Natural killer cell (primary cell): ENCODE data around the gene NECAB2. TPM values are rescaled to one million over a fixed set of nuclear protein-coding genes. Genes with fewer than 3 reads are reported as not detected.
"Not testable (repeated sequence)": the region's sequence is repeated elsewhere in the genome, so short reads cannot be mapped to it uniquely, and the experiment has no call there.

Source experiments
- ATAC-seq, 3 donors: fragments of 150-1000 bp in 2 of 3; fragments of 200-7000 bp in 1 of 3; cut with Tn5 transposase; 1 replicate in 1 of 3; 2 replicates in 2 of 3; pipeline ENCODE4 v1.10.0; 2021; ENCODE audit warnings: mild to moderate bottlenecking in 2 of 3, moderate library complexity in 2 of 3
- DNase-seq, 2 donors: peaks; one replicate each; pipeline versions ENCODE4 v3.0.0 to v3.0.0-alpha.2; 2013 to 2021; ENCODE audit warnings: mixed read lengths in 1 of 2
- H3K27ac ChIP-seq: one replicate; pipeline ENCODE4 v1.5.1; 2013; ENCODE audit warnings: mild to moderate bottlenecking, low read length
- H3K27me3 ChIP-seq: one replicate; pipeline ENCODE4 v1.6.1; 2013; ENCODE audit warnings: low read length; ENCODE audit not compliant: control insufficient read depth, insufficient read depth
- H3K36me3 ChIP-seq: one replicate; pipeline ENCODE4 v1.6.1; 2013; ENCODE audit warnings: low read length; ENCODE audit not compliant: control insufficient read depth, insufficient read depth
- H3K4me1 ChIP-seq: one replicate; pipeline ENCODE4 v1.6.1; 2013; ENCODE audit warnings: low read length; ENCODE audit not compliant: control insufficient read depth, insufficient read depth
- H3K4me3 ChIP-seq: one replicate; pipeline ENCODE4 v1.5.1; 2013; ENCODE audit warnings: low read length
- H3K9me3 ChIP-seq: one replicate; pipeline ENCODE4 v1.6.1; 2013; ENCODE audit warnings: low read length; ENCODE audit not compliant: control insufficient read depth, insufficient read depth
- H3K27ac Mint-ChIP-seq, 2 donors: one replicate each; pipeline ENCODE4 v1.8.0; 2022; ENCODE audit warnings: mild to moderate bottlenecking in 2 of 2, mixed read lengths in 2 of 2, moderate library complexity in 1 of 2
- H3K27me3 Mint-ChIP-seq, 2 donors: one replicate each; pipeline ENCODE4 v1.8.0; 2022; ENCODE audit warnings: low read depth in 2 of 2, mixed read lengths in 2 of 2
- H3K36me3 Mint-ChIP-seq: one replicate; pipeline ENCODE4 v1.8.0; 2022; ENCODE audit warnings: mixed read lengths
- H3K4me1 Mint-ChIP-seq, 2 donors: one replicate each; pipeline ENCODE4 v1.8.0; 2022; ENCODE audit warnings: mixed read lengths in 2 of 2
- H3K4me3 Mint-ChIP-seq: one replicate; pipeline ENCODE4 v1.8.0; 2022; ENCODE audit warnings: mild to moderate bottlenecking, moderate library complexity, mixed read lengths
- H3K9me3 Mint-ChIP-seq, 2 donors: one replicate each; pipeline ENCODE4 v1.8.0; 2022; ENCODE audit warnings: mixed read lengths in 2 of 2
- CTCF ChIP-seq: fragments of 200-600 bp; IDR thresholded peaks from one replicate; pipeline ENCODE4 v1.8.0; 2022; ENCODE audit warnings: antibody characterized with exemption
- WGBS: methylation state at CpG from one replicate; pipeline ENCODE4 v1.1.7; 2013; ENCODE audit warnings: missing lambda C conversion rate; ENCODE audit not compliant: insufficient coverage; 5-methylcytosine and 5-hydroxymethylcytosine counted together
- intact Hi-C: fragments of 100-400 bp; cut with micrococcal nuclease; formaldehyde crosslinking; loops from one replicate; pipeline ENCODE4 v1.14.2; 2022
- total RNA-seq, 4 donors: library from RNA; stranded (reverse); fragments of 120-200 nt in 1 of 4; gene quantifications; one replicate each; pipeline versions ENCODE4 v1.2.3 to v1.2.4, GENCODE V29; 2013 to 2022

Gene NECAB2
- total RNA-seq, 3 donors from 2014 or later (not counting 1 experiment from before 2014, with no cell fraction given): 0.75 TPM; not detected in 2

- intact Hi-C loops: no loop called here
- Histone ChIP-seq H3K4me1 (peaks cover 16% of the 10 kb centered on the region), H3K27ac (no peak overlapping the region), H3K36me3 (no peaks in the 10 kb centered on the region), H3K27me3 (peaks cover 5% of the 10 kb centered on the region), H3K4me3 (no peak overlapping the region), H3K9me3 (no peaks in the 10 kb centered on the region)
- peaks cover 0 to 10% of the 10 kb centered on the region in 2 donors for H3K4me1 Mint-ChIP-seq
- no peak overlapping the region for H3K27ac Mint-ChIP-seq
- DNase-seq (no peak), ATAC-seq (no peak)
- H3K36me3 Mint-ChIP-seq: no peaks in the 10 kb centered on the region
- WGBS: 86% methylated on average over 13 of the region's 13 CpGs
- no peak overlapping the region for H3K4me3 Mint-ChIP-seq
- peaks cover 0 to 3% of the 10 kb centered on the region in 2 donors for H3K27me3 Mint-ChIP-seq
- no peaks in the 10 kb centered on the region for H3K9me3 Mint-ChIP-seq
- no peak for TF ChIP-seq CTCF
Observed at GRCh38 chr16:83948914-83949723, 18.9 kb upstream of the NECAB2 start.

- DNase-seq (no peak), ATAC-seq (no peak)
- H3K9me3 Mint-ChIP-seq: no peaks in the 10 kb centered on the region
- no peak overlapping the region for H3K4me3 ChIP-seq
- intact Hi-C loops: no loop called here
- no peaks in the 10 kb centered on the region for H3K36me3 Mint-ChIP-seq
- peaks cover 16% of the 10 kb centered on the region for H3K4me1 ChIP-seq
- H3K9me3 ChIP-seq: no peaks in the 10 kb centered on the region
- peaks cover 7% of the 10 kb centered on the region for H3K27me3 ChIP-seq
- H3K27me3 Mint-ChIP-seq: peaks cover 0 to 8% of the 10 kb centered on the region in 2 donors
- no peaks in the 10 kb centered on the region for H3K36me3 ChIP-seq
- peaks cover 0 to 10% of the 10 kb centered on the region in 2 donors for H3K4me1 Mint-ChIP-seq
- no peak overlapping the region for H3K4me3 Mint-ChIP-seq
- WGBS: 95% methylated on average over 5 of the region's 5 CpGs
- H3K27ac ChIP-seq: no peak overlapping the region
- H3K27ac Mint-ChIP-seq: no peak overlapping the region
- no peak for TF ChIP-seq CTCF
Observed at GRCh38 chr16:83949724-83950001, 18.4 kb upstream of the NECAB2 start.

- H3K4me3 Mint-ChIP-seq: not testable (repeated sequence)
Observed at GRCh38 chr16:83950862-83951399, 17.1 kb upstream of the NECAB2 start.

GRCh38 chr16:83951544-83951943 lies 16.5 kb upstream of the NECAB2 start:
- no peak overlapping the region for H3K27ac ChIP-seq
- Mint-ChIP-seq H3K27ac (no peak overlapping the region), H3K27me3 (peaks cover 0 to 12% of the 10 kb centered on the region in 2 donors), H3K4me3 (no peak overlapping the region), H3K36me3 (no peaks in the 10 kb centered on the region), H3K9me3 (no peaks in the 10 kb centered on the region), H3K4me1 (peaks cover 0 to 12% of the 10 kb centered on the region in 2 donors)
- intact Hi-C loops: no loop called here
- no peak for TF ChIP-seq CTCF
- peaks cover 7% of the 10 kb centered on the region for H3K27me3 ChIP-seq
- no peaks in the 10 kb centered on the region for H3K36me3 ChIP-seq
- WGBS: 68% methylated on average over 8 of the region's 8 CpGs
- peaks cover 16% of the 10 kb centered on the region for H3K4me1 ChIP-seq
- H3K4me3 ChIP-seq: no peak overlapping the region
- ATAC-seq (no peak), DNase-seq (no peak)
- H3K9me3 ChIP-seq: no peaks in the 10 kb centered on the region

More at GRCh38 chr16:83950862-83951399, 17.1 kb upstream of the NECAB2 start:
- peaks cover 16% of the 10 kb centered on the region for H3K4me1 ChIP-seq
- intact Hi-C loops, H3K36me3 ChIP-seq, H3K27ac ChIP-seq, H3K9me3 Mint-ChIP-seq, H3K9me3 ChIP-seq, H3K27ac Mint-ChIP-seq, DNase-seq, H3K4me1 Mint-ChIP-seq, H3K27me3 ChIP-seq, H3K4me3 ChIP-seq, ATAC-seq, H3K36me3 Mint-ChIP-seq: not testable (repeated sequence)
- peaks cover 0 to 12% of the 10 kb centered on the region in 2 donors for H3K27me3 Mint-ChIP-seq
- 90% methylated on average over 4 of the region's 10 CpGs for WGBS
